K562 (cell line): ENCODE measurements around the gene HOXD12. TPM values are rescaled to one million over a fixed set of nuclear protein-coding genes. Genes with fewer than 3 reads are reported as not detected.

Source experiments
- ATAC-seq: fragments of 200-7000 bp; cut with Tn5 transposase; 3 replicates; pipeline ENCODE4 v1.9.1; 2020; ENCODE audit warnings: moderate library complexity
- BruUV-seq: library from RNA; stranded (reverse); fragments of 400-500 nt; replicated peaks from 2 replicates; lab custom pipeline; 2021; lab: Mats Ljungman, UMichigan
- CTCF ChIA-PET: fragments of 300-600 bp; formaldehyde crosslinking; extraction: SDS; loops from one replicate; lab custom pipeline; 2021; ENCODE audit warnings: low intra/inter-chr PET ratio; lab: Yijun Ruan, JAX
- POLR2A ChIA-PET: fragments of 300-600, 350-650 bp; sonication (Branson Sonifier 250); formaldehyde crosslinking; extraction: SDS; loops from one replicate; lab custom pipeline; 2021; ENCODE audit warnings: antibody characterized with exemption, inconsistent platforms; lab: Yijun Ruan, JAX
- DNase-seq, 4 experiments: peaks; one replicate each; pipeline versions ENCODE4 v3.0.0 to v3.0.0-alpha.2; 2011 to 2018; ENCODE audit warnings: low spot score in 3 of 4, mixed read lengths in 3 of 4; ENCODE audit errors: extremely low read depth in 1 of 4
- FAIRE-seq: peaks from 2 replicates; lab custom pipeline; 2011; peaks lifted over from hg19 to GRCh38; lab: Jason Lieb, UNC
- H2AFZ ChIP-seq: 2 replicates; pipeline ENCODE4 v1.6.0; 2011; ENCODE audit warnings: low read depth, low read length, control low read depth, inconsistent platforms
- H3K27ac ChIP-seq: fragments of 200-600 bp; 3 replicates; pipeline ENCODE4 v1.8.0; 2011; ENCODE audit warnings: low read depth, mild to moderate bottlenecking, control low read depth, inconsistent platforms, low read length, moderate library complexity, mixed read lengths; ENCODE audit errors: extremely low read depth
- H3K27me3 ChIP-seq, 2 experiments: fragments of 300-600 bp in 1 of 2; 2 replicates in 1 of 2; 3 replicates in 1 of 2; pipeline versions ENCODE4 v1.6.0 to v1.8.0; 2011; ENCODE audit warnings: inconsistent platforms in 2 of 2, low read length in 2 of 2, mild to moderate bottlenecking in 1 of 2, mixed read lengths in 1 of 2, moderate library complexity in 1 of 2; ENCODE audit not compliant: control insufficient read depth in 2 of 2, insufficient read depth in 2 of 2
- H3K36me3 ChIP-seq: fragments of 300-600 bp; 3 replicates; pipeline ENCODE4 v1.8.0; 2011; ENCODE audit warnings: mild to moderate bottlenecking, low read length, inconsistent platforms; ENCODE audit not compliant: control insufficient read depth, insufficient read depth
- H3K4me1 ChIP-seq, 2 experiments: fragments of 200-600 bp in 1 of 2; replicated peaks in 1 of 2; 2 replicates in 1 of 2; 3 replicates in 1 of 2; pipeline versions ENCODE4 v1.5.1 to v1.8.0; 2011; ENCODE audit warnings: inconsistent platforms in 2 of 2, low read length in 2 of 2, mild to moderate bottlenecking in 1 of 2, mixed read lengths in 1 of 2, moderate library complexity in 1 of 2; ENCODE audit not compliant: control insufficient read depth in 2 of 2, insufficient read depth in 2 of 2
- H3K4me2 ChIP-seq: 2 replicates; pipeline ENCODE4 v1.6.1; 2011; ENCODE audit warnings: low read length, control low read depth, inconsistent platforms, mixed read lengths; ENCODE audit not compliant: insufficient read depth
- H3K4me3 ChIP-seq: fragments of 200-600 bp; sonication (generic), shearing (Covaris generic); 2 replicates; pipeline ENCODE4 v1.5.1; 2016; ENCODE audit warnings: control low read depth, inconsistent platforms
- H3K79me2 ChIP-seq: fragments of 200-600 bp; 3 replicates; pipeline ENCODE4 v1.8.0; 2011; ENCODE audit warnings: low read length, inconsistent platforms; ENCODE audit not compliant: control insufficient read depth, insufficient read depth
- H3K9ac ChIP-seq, 2 experiments: 2 replicates each; pipeline versions ENCODE4 v1.6.0 to v1.6.1; 2011; ENCODE audit warnings: low read depth in 2 of 2, low read length in 2 of 2, control low read depth in 1 of 2, inconsistent platforms in 1 of 2, mild to moderate bottlenecking in 1 of 2, mixed read lengths in 1 of 2; ENCODE audit not compliant: insufficient read depth in 1 of 2
- H3K9me1 ChIP-seq: one replicate; pipeline ENCODE4 v1.6.0; 2011; ENCODE audit warnings: inconsistent platforms, mild to moderate bottlenecking, low read length, moderate library complexity; ENCODE audit not compliant: control insufficient read depth, insufficient read depth
- H3K9me3 ChIP-seq: replicated peaks from 2 replicates; pipeline ENCODE4 v1.5.1; 2011; ENCODE audit warnings: low read depth, low read length, inconsistent platforms; ENCODE audit not compliant: control insufficient read depth, insufficient read depth
- H4K20me1 ChIP-seq: replicated peaks from 2 replicates; pipeline ENCODE4 v1.6.1; 2011; ENCODE audit warnings: low read length, inconsistent platforms, mixed read lengths; ENCODE audit not compliant: control insufficient read depth, insufficient read depth
- CBX2 ChIP-seq: fragments of 200-600 bp; sonication (generic); IDR thresholded peaks from one replicate; pipeline ENCODE4 v1.6.1; 2012; ENCODE audit warnings: mild to moderate bottlenecking, low read length, inconsistent platforms; ENCODE audit not compliant: insufficient read depth, poor library complexity, severe bottlenecking
- DIDO1 ChIP-seq: fragments of 450-650 bp; IDR thresholded peaks from 2 replicates; pipeline ENCODE4 v1.6.1; 2016; ENCODE audit warnings: low read depth, missing biosample characterization, missing genetic modification characterization
- ETV1 ChIP-seq: fragments of 450-650 bp; conservative IDR thresholded peaks from 2 replicates; pipeline ENCODE4 v1.6.1; 2016; ENCODE audit warnings: missing genetic modification characterization, control low read depth, low read depth, missing compliant biosample characterization
- FOS ChIP-seq: IDR thresholded peaks from 3 replicates; pipeline ENCODE4 v1.6.1; 2011; ENCODE audit not compliant: insufficient read length; ENCODE audit errors: extremely low read depth
- GABPB1 ChIP-seq: sonication (generic); formaldehyde crosslinking; IDR thresholded peaks from 2 replicates; pipeline ENCODE4 v1.8.0; 2022; ENCODE audit warnings: mild to moderate bottlenecking, missing genetic modification reagents
- KDM1A ChIP-seq, 2 experiments: fragments of 450-650 bp; IDR thresholded peaks; 2 replicates each; pipeline ENCODE4 v1.6.1; 2016; ENCODE audit warnings: mild to moderate bottlenecking in 2 of 2
- NCOA6 ChIP-seq: fragments of 450-650 bp; IDR thresholded peaks from 2 replicates; pipeline ENCODE4 v1.6.1; 2017; ENCODE audit warnings: mild to moderate bottlenecking
- NFRKB ChIP-seq: fragments of 450-650 bp; IDR thresholded peaks from 2 replicates; pipeline ENCODE4 v1.6.1; 2016; ENCODE audit warnings: low read depth
- RBM39 ChIP-seq: fragments of 200-400 bp; formaldehyde crosslinking; optimal IDR thresholded peaks from 2 replicates; pipeline ENCODE3; 2018; ENCODE audit warnings: low read depth, low read length
- SREBF1 ChIP-seq: fragments of 150-350 bp; IDR thresholded peaks from 2 replicates; pipeline ENCODE4 v1.6.1; 2014; ENCODE audit warnings: antibody characterized with exemption, low read depth, low read length, borderline replicate concordance
- ZC3H4 ChIP-seq: sonication (generic); formaldehyde crosslinking; IDR thresholded peaks from 2 replicates; pipeline ENCODE4 v1.9.0; 2021; ENCODE audit warnings: missing genetic modification reagents, borderline replicate concordance
- ZNF408 ChIP-seq: fragments of 250-450 bp; sonication (Bioruptor Pico); IDR thresholded peaks from 2 replicates; pipeline ENCODE4 v1.4.0; 2020; ENCODE audit warnings: low read depth, mild to moderate bottlenecking, moderate library complexity
- ZNF707 ChIP-seq: fragments of 250-450 bp; sonication (Bioruptor Pico); conservative IDR thresholded peaks from 2 replicates; pipeline ENCODE4 v1.8.0; 2022; ENCODE audit warnings: inconsistent platforms, mild to moderate bottlenecking, moderate library complexity
- WGBS: fragments of 100-300 bp; shearing (Covaris generic); methylation state at CpG from one replicate; pipeline ENCODE4 v1.1.6; 2016; ENCODE audit warnings: low coverage, mixed read lengths; ENCODE audit not compliant: insufficient coverage; ENCODE audit errors: missing lambda C conversion rate; 5-methylcytosine and 5-hydroxymethylcytosine counted together
- in situ Hi-C: fragments of 300-500 bp; cut with MboI; formaldehyde crosslinking; loops from 4 replicates; pipeline ENCODE4 v1.15.0; 2018; ENCODE audit warnings: inconsistent platforms, mixed read lengths
- intact Hi-C: fragments of 100-400 bp; cut with micrococcal nuclease; formaldehyde crosslinking; loops from 2 replicates; pipeline ENCODE4 v1.14.2; 2022
- polyA plus RNA-seq, 8 experiments: library from polyadenylated mRNA; depleted of rRNA in 4 of 8; stranded (reverse) in 5 of 8; unstranded in 3 of 8; fragments of >200 nt; fragmentation: Nextera tagmentation in 2 of 8; fragmentation: Illumina TruSeq in 1 of 8; extraction: Ambion mirVana in 2 of 8; extraction: Trizol in 1 of 8; gene quantifications; 2 replicates each; pipeline versions ENCODE4 v1.2.1 to v1.2.3, GENCODE V29; 2011 to 2014; ENCODE audit warnings: inconsistent platforms in 1 of 8, missing spikeins in 1 of 8
- total RNA-seq, 7 experiments: library from RNA; depleted of rRNA in 6 of 7; stranded (reverse); fragments of >200 nt in 6 of 7; fragmentation: Illumina TruSeq in 2 of 7; extraction: Trizol in 2 of 7; gene quantifications; 2 replicates each; pipeline versions ENCODE4 v1.2.1 to v1.2.3, GENCODE V29; 2011 to 2021; ENCODE audit warnings: low replicate concordance in 1 of 7
- TF ChIP-seq, protein P1 (sequence below): sonication (generic); formaldehyde crosslinking; IDR thresholded peaks from 2 replicates; pipeline ENCODE4 v1.8.1; 2023; ENCODE audit warnings: missing genetic modification reagents, mild to moderate bottlenecking, borderline replicate concordance
- TF ChIP-seq, protein P2 (sequence below): fragments of 450-650 bp; IDR thresholded peaks from 2 replicates; pipeline ENCODE4 v1.6.1; 2018; ENCODE audit warnings: mild to moderate bottlenecking, low read depth; ENCODE audit not compliant: partially characterized antibody
- TF ChIP-seq, protein P3 (sequence below): fragments of 450-650 bp; formaldehyde crosslinking; IDR thresholded peaks from 2 replicates; pipeline ENCODE4 v1.4.0; 2022; ENCODE audit warnings: missing genetic modification characterization

HOXD12 gene
- total and polyA plus RNA-seq, 9 of the 15 experiments (the other 6 are each of a cell fraction or from before 2014, with no cell fraction given): not detected

DNA sequence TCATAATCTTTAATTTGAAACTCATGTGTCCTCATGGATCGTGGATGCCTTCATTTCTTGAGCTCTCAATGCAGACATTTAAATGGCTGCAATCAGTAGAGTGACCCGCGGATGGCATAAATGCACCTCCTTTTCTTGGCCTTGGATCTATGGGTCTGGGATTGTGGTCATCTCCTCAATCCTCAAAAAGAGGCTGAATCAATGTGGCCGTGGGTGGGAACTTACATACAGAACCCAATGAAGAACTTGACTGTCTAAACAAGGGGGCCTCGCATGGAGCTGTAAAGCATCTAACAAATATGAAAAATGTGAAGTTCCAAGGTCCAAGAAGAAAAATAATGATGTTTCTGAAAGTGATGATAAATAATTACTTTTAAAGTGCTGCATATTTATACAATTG lies 4.2 kb upstream of the HOXD12 start:
- BruUV-seq: no TSS peak
- in situ Hi-C loops: loop anchor here (5.0 to 25.0 kb wide), 2 partner anchors 733 to 1058 kb away; no protein-coding TSS in a partner anchor
- Histone ChIP-seq H3K27ac (no peak overlapping the region), H3K79me2 (no peaks in the 10 kb centered on the region), H2AFZ (no peak overlapping the region), H3K9me3 (no peaks in the 10 kb centered on the region), H3K27me3 (peaks cover 70 to 78% of the 10 kb centered on the region in 2 experiments), H3K4me3 (no peak overlapping the region), H3K4me2 (no peak overlapping the region), H3K36me3 (no peaks in the 10 kb centered on the region), H3K4me1 (peaks cover 8 to 33% of the 10 kb centered on the region in 2 experiments), H3K9ac (no peak overlapping the region), H4K20me1 (peaks cover 17% of the 10 kb centered on the region; the same call in 1 of the 2 replicates), H3K9me1 (no peaks in the 10 kb centered on the region)
- ChIA-PET CTCF (no interaction called here), POLR2A (no interaction called here)
- intact Hi-C loops: loop anchor here (5.0 kb wide), 4 partner anchors 218 to 1348 kb away; no protein-coding TSS in a partner anchor
- DNase-seq (no peak), ATAC-seq (no peak), FAIRE-seq (peak; percentile 40)
- WGBS: 9% methylated on average over 5 of the region's 5 CpGs
- TF ChIP-seq ZC3H4 (CRISPR knock-in tag) (no peak), ZNF707 (CRISPR knock-in tag) (no peak), NFRKB (no peak), FOS (no peak), ETV1 (tag) (no peak), RBM39 (no peak), NCOA6 (no peak), KDM1A (IDR thresholded peaks at IDR 0.05) (no peak), GABPB1 (CRISPR knock-in tag) (no peak), SREBF1 (no peak), CBX2 (no peak), ZNF408 (CRISPR knock-in tag) (no peak), DIDO1 (tag) (no peak)
- TF ChIP-seq, protein P1, sequence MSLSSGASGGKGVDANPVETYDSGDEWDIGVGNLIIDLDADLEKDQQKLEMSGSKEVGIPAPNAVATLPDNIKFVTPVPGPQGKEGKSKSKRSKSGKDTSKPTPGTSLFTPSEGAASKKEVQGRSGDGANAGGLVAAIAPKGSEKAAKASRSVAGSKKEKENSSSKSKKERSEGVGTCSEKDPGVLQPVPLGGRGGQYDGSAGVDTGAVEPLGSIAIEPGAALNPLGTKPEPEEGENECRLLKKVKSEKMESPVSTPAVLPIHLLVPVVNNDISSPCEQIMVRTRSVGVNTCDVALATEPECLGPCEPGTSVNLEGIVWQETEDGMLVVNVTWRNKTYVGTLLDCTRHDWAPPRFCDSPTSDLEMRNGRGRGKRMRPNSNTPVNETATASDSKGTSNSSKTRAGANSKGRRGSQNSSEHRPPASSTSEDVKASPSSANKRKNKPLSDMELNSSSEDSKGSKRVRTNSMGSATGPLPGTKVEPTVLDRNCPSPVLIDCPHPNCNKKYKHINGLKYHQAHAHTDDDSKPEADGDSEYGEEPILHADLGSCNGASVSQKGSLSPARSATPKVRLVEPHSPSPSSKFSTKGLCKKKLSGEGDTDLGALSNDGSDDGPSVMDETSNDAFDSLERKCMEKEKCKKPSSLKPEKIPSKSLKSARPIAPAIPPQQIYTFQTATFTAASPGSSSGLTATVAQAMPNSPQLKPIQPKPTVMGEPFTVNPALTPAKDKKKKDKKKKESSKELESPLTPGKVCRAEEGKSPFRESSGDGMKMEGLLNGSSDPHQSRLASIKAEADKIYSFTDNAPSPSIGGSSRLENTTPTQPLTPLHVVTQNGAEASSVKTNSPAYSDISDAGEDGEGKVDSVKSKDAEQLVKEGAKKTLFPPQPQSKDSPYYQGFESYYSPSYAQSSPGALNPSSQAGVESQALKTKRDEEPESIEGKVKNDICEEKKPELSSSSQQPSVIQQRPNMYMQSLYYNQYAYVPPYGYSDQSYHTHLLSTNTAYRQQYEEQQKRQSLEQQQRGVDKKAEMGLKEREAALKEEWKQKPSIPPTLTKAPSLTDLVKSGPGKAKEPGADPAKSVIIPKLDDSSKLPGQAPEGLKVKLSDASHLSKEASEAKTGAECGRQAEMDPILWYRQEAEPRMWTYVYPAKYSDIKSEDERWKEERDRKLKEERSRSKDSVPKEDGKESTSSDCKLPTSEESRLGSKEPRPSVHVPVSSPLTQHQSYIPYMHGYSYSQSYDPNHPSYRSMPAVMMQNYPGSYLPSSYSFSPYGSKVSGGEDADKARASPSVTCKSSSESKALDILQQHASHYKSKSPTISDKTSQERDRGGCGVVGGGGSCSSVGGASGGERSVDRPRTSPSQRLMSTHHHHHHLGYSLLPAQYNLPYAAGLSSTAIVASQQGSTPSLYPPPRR: no peak
- TF ChIP-seq, protein P2, sequence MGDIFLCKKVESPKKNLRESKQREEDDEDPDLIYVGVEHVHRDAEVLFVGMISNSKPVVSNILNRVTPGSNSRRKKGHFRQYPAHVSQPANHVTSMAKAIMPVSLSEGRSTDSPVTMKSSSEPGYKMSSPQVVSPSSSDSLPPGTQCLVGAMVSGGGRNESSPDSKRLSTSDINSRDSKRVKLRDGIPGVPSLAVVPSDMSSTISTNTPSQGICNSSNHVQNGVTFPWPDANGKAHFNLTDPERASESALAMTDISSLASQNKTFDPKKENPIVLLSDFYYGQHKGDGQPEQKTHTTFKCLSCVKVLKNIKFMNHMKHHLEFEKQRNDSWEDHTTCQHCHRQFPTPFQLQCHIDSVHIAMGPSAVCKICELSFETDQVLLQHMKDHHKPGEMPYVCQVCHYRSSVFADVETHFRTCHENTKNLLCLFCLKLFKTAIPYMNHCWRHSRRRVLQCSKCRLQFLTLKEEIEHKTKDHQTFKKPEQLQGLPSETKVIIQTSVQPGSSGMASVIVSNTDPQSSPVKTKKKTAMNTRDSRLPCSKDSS: no peak
- TF ChIP-seq, protein P3, sequence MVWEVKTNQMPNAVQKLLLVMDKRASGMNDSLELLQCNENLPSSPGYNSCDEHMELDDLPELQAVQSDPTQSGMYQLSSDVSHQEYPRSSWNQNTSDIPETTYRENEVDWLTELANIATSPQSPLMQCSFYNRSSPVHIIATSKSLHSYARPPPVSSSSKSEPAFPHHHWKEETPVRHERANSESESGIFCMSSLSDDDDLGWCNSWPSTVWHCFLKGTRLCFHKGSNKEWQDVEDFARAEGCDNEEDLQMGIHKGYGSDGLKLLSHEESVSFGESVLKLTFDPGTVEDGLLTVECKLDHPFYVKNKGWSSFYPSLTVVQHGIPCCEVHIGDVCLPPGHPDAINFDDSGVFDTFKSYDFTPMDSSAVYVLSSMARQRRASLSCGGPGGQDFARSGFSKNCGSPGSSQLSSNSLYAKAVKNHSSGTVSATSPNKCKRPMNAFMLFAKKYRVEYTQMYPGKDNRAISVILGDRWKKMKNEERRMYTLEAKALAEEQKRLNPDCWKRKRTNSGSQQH: no peak
